ENCODE data around the gene PPEF2. TPM values are rescaled to one million over a fixed set of nuclear protein-coding genes. Genes with fewer than 3 reads are reported as not detected.

The PPEF2 gene
- total RNA-seq (2021) = not detected in 2 replicates
- not detected for Bru-seq, nascent RNA
- BruChase-seq, experiment 1, labeled RNA remaining after a 2-hour chase = percentile 4 among the genes with signal in this experiment
- BruChase-seq, experiment 2, labeled RNA remaining after a 6-hour chase = not detected
- long read RNA-seq = 0 reads

GRCh38 chr4:75902352-75902751, at the start of gene PPEF2:
TSS of gene PPEF2 (minus strand) at chr4:75902452. CDS start at chr4:75896325, 6,127 bp downstream.
- Histone ChIP-seq H2AFZ (no peak within 1 kb of the TSS), H3K4me1 (replicated peaks; ENCODE audit: insufficient read depth) (no peaks in the 10 kb centered on the region), H3K9me2 (ENCODE audit: insufficient read depth) (no peaks in the 10 kb centered on the region), H3K36me3 (ENCODE audit: low read depth) (no peaks in the 10 kb centered on the region), H3K27ac (no peak within 1 kb of the TSS), H3K4me2 (no peak within 1 kb of the TSS), H3F3A (ENCODE audit: insufficient read depth, low read depth) (no peaks in the 10 kb centered on the region), H3K79me2 (ENCODE audit: low read depth) (no peaks in the 10 kb centered on the region), H3K27me3 (ENCODE audit: insufficient read depth, low read depth) (no peaks in the 10 kb centered on the region), H3K9me3 (ENCODE audit: insufficient read depth, low read depth) (no peaks in the 10 kb centered on the region), H4K20me1 (ENCODE audit: insufficient read depth) (no peaks in the 10 kb centered on the region), H3K4me3 (no peak within 1 kb of the TSS)
- no peak for TF ChIP-seq EZH2 (IDR thresholded peaks at IDR 0.05; ENCODE audit: low read depth)
- CTCF ChIA-PET = no interaction called here
- POLR2A ChIA-PET (ENCODE audit: unreplicated experiment) = no interaction called here
- BruUV-seq (replicated peaks) = no TSS peak
- DNase-seq = no peak
- intact Hi-C loops (cut with micrococcal nuclease; ENCODE audit: unreplicated experiment) = no loop called here

GRCh38 chr4:75950213-75950815, 48.1 kb upstream of the PPEF2 start:
- POLR2A ChIA-PET (ENCODE audit: unreplicated experiment) = interaction anchor here (0.6 kb wide), 1 partner anchor 445 kb away, joined by 9 read pairs; no protein-coding TSS in a partner anchor
- BruUV-seq (replicated peaks) = no TSS peak
- CTCF ChIA-PET = interaction anchor here (0.6 kb wide), 1 partner anchor 808 kb away, joined by 8 read pairs; no protein-coding TSS in a partner anchor

GRCh38 chr4:75948822-75949444, 46.7 kb upstream of the PPEF2 start:
- Histone ChIP-seq H3K9me2 (ENCODE audit: insufficient read depth) (no peaks in the 10 kb centered on the region), H3K27me3 (ENCODE audit: insufficient read depth, low read depth) (no peaks in the 10 kb centered on the region), H3K4me1 (replicated peaks; ENCODE audit: insufficient read depth) (no peaks in the 10 kb centered on the region), H3K36me3 (ENCODE audit: low read depth) (0 out of 2 replicates have a peak, but pooled peaks cover 11% of the 10 kb centered on the region), H4K20me1 (ENCODE audit: insufficient read depth) (no peaks in the 10 kb centered on the region), H3K27ac (no peak overlapping the region), H3K4me3 (no peak overlapping the region), H3K9me3 (ENCODE audit: insufficient read depth, low read depth) (no peaks in the 10 kb centered on the region), H3K79me2 (ENCODE audit: low read depth) (no peaks in the 10 kb centered on the region), H2AFZ (no peak overlapping the region), H3K4me2 (no peak overlapping the region), H3F3A (ENCODE audit: insufficient read depth, low read depth) (no peaks in the 10 kb centered on the region)
- intact Hi-C loops (cut with micrococcal nuclease; ENCODE audit: unreplicated experiment) = no loop called here
- BruUV-seq (replicated peaks) = no TSS peak
- CTCF ChIA-PET = no interaction called here
- POLR2A ChIA-PET (ENCODE audit: unreplicated experiment) = no interaction called here
- DNase-seq = no peak
- TF ChIP-seq CTCF (conservative IDR thresholded peaks at IDR 0.05) = no peak

More at GRCh38 chr4:75950213-75950815, 48.1 kb upstream of the PPEF2 start:
- H3K79me2 ChIP-seq (ENCODE audit: low read depth) = no peaks in the 10 kb centered on the region
- no peaks in the 10 kb centered on the region for H3K9me3 ChIP-seq (ENCODE audit: insufficient read depth, low read depth)
- H3F3A ChIP-seq (ENCODE audit: insufficient read depth, low read depth) = no peaks in the 10 kb centered on the region
- H2AFZ ChIP-seq = no peak overlapping the region
- no peak overlapping the region for H3K4me2 ChIP-seq
- no peaks in the 10 kb centered on the region for H3K9me2 ChIP-seq (ENCODE audit: insufficient read depth)
- 0 out of 2 replicates have a peak, but pooled peaks cover 11% of the 10 kb centered on the region for H3K36me3 ChIP-seq (ENCODE audit: low read depth)
- no peaks in the 10 kb centered on the region for H4K20me1 ChIP-seq (ENCODE audit: insufficient read depth)
- DNase-seq = no peak
- H3K4me1 ChIP-seq (replicated peaks; ENCODE audit: insufficient read depth) = no peaks in the 10 kb centered on the region
- H3K4me3 ChIP-seq = no peak overlapping the region
- intact Hi-C loops (cut with micrococcal nuclease; ENCODE audit: unreplicated experiment) = no loop called here
- H3K27ac ChIP-seq = no peak overlapping the region
- TF ChIP-seq CTCF (conservative IDR thresholded peaks at IDR 0.05) (no peak), EZH2 (IDR thresholded peaks at IDR 0.05; ENCODE audit: low read depth) (no peak)
- no peaks in the 10 kb centered on the region for H3K27me3 ChIP-seq (ENCODE audit: insufficient read depth, low read depth)

Data from PC-9 (cell line).